T47D (cell line): ENCODE results near the gene NOCT.
"Not testable (repeated sequence)": the region's sequence is repeated elsewhere in the genome, so short reads cannot be mapped to it uniquely, and the experiment has no call there.

ENCODE experiments used
- DNase-seq, 2 experiments: peaks; one replicate each; pipeline versions ENCODE4 v3.0.0 to v3.0.0-alpha.2; 2011 to 2012; ENCODE audit warnings: low read depth in 1 of 2, low spot score in 1 of 2
- JUND ChIP-seq: IDR thresholded peaks from 2 replicates; pipeline ENCODE4 v1.6.1; 2012; ENCODE audit warnings: low read depth
- in situ Hi-C: cut with HindIII; loops from 2 replicates; pipeline ENCODE4 v1.10.0; 2016; ENCODE audit warnings: low sequenced_read_pairs, low pct_unique_long_range_greater_than_20kb

NOCT gene

GRCh38 chr4:139018501-139018900, 2.9 kb downstream of the NOCT start:
- DNase-seq = no peak
- TF ChIP-seq JUND = no peak

GRCh38 chr4:139018971-139019758, 3.6 kb downstream of the NOCT start:
- in situ Hi-C loops = no loop called here
- DNase-seq = no peak

More at GRCh38 chr4:139018501-139018900, 2.9 kb downstream of the NOCT start:
- in situ Hi-C loops = no loop called here

GRCh38 chr4:139020384-139020783, 4.8 kb downstream of the NOCT start:
- DNase-seq = no peak
- TF ChIP-seq JUND = no peak
- in situ Hi-C loops = no loop called here

More at GRCh38 chr4:139018971-139019758, 3.6 kb downstream of the NOCT start:
- no peak for TF ChIP-seq JUND

GRCh38 chr4:139021071-139021470, 5.5 kb downstream of the NOCT start:
- in situ Hi-C loops, DNase-seq: not testable (repeated sequence)

- no peak for TF ChIP-seq JUND
- DNase-seq = no peak
- in situ Hi-C loops = no loop called here
These were observed 7.3 kb downstream of the NOCT start for GRCh38 chr4:139022835-139023234.

GRCh38 chr4:139024686-139025085, 9.1 kb downstream of the NOCT start:
- DNase-seq = peak in 1 of 2 experiments; percentile 75
- in situ Hi-C loops = no loop called here
- TF ChIP-seq JUND = no peak

- in situ Hi-C loops = no loop called here
- DNase-seq = no peak
- TF ChIP-seq JUND = no peak
These were observed 10.3 kb downstream of the NOCT start for GRCh38 chr4:139025841-139026240.

GRCh38 chr4:139027776-139028175, 12.2 kb downstream of the NOCT start:
- TF ChIP-seq JUND = no peak
- DNase-seq = no peak
- in situ Hi-C loops = no loop called here

GRCh38 chr4:139028191-139028661, 12.6 kb downstream of the NOCT start:
- DNase-seq = peak in 1 of 2 experiments; percentile 19
- in situ Hi-C loops = no loop called here
- no peak for TF ChIP-seq JUND

- in situ Hi-C loops, DNase-seq: not testable (repeated sequence)
These were observed 14.3 kb downstream of the NOCT start for GRCh38 chr4:139029866-139030363.

- in situ Hi-C loops = no loop called here
- TF ChIP-seq JUND = no peak
- DNase-seq = peak; percentile 33 to 85
These were observed 15.1 kb downstream of the NOCT start for GRCh38 chr4:139030614-139031235.

- TF ChIP-seq JUND = no peak
- DNase-seq = no peak
- in situ Hi-C loops = no loop called here
These were observed 20.1 kb downstream of the NOCT start for GRCh38 chr4:139035650-139036049.

- no peak for DNase-seq
- TF ChIP-seq JUND = no peak
- in situ Hi-C loops = no loop called here
These were observed 21.3 kb downstream of the NOCT start for GRCh38 chr4:139036885-139037284.
